Keratinocyte (primary cell): ENCODE data around the gene FGGY. TPM values are rescaled to one million over a fixed set of nuclear protein-coding genes. Genes with fewer than 3 reads are reported as not detected.
A peak's percentile ranks its signal among the peaks of the same experiment; 100 is the strongest.

Experiments
- DNase-seq: peaks from one replicate; pipeline ENCODE4 v3.0.0-alpha.2; 2011; ENCODE audit warnings: low read depth, missing footprints, low spot score
- FAIRE-seq: peaks from 2 replicates; lab custom pipeline; 2011; peaks lifted over from hg19 to GRCh38; lab: Jason Lieb, UNC
- H2AFZ ChIP-seq: 2 replicates; pipeline ENCODE4 v1.6.0; 2012; ENCODE audit warnings: low read length, control low read depth, inconsistent platforms; ENCODE audit not compliant: control insufficient read depth
- H3K27ac ChIP-seq: 2 replicates; pipeline ENCODE4 v1.5.1; 2011; ENCODE audit warnings: low read length; ENCODE audit not compliant: control insufficient read depth, insufficient read depth
- H3K27me3 ChIP-seq: 3 replicates; pipeline ENCODE4 v1.6.0; 2011; ENCODE audit warnings: low read length; ENCODE audit not compliant: control insufficient read depth, insufficient read depth; ENCODE audit errors: extremely low read depth
- H3K36me3 ChIP-seq, 2 experiments: 2 replicates in 1 of 2; 3 replicates in 1 of 2; pipeline ENCODE4 v1.5.1; 2011; ENCODE audit warnings: low read length in 2 of 2, mild to moderate bottlenecking in 1 of 2; ENCODE audit not compliant: control insufficient read depth in 2 of 2, insufficient read depth in 2 of 2; ENCODE audit errors: extremely low read depth in 1 of 2
- H3K4me1 ChIP-seq: 3 replicates; pipeline ENCODE4 v1.5.1; 2011; ENCODE audit warnings: low read length; ENCODE audit not compliant: control insufficient read depth, insufficient read depth; ENCODE audit errors: extremely low read depth
- H3K4me2 ChIP-seq: 3 replicates; pipeline ENCODE4 v1.6.0; 2011; ENCODE audit warnings: low read depth, low read length; ENCODE audit not compliant: control insufficient read depth, insufficient read depth; ENCODE audit errors: extremely low read depth
- H3K4me3 ChIP-seq, 3 experiments: fragments of 200-600 bp in 1 of 3; sonication (generic) in 1 of 3; 2 replicates in 2 of 3; 3 replicates in 1 of 3; pipeline ENCODE4 v1.5.1; 2011 to 2016; ENCODE audit warnings: low read length in 3 of 3, mild to moderate bottlenecking in 3 of 3, control low read depth in 2 of 3, inconsistent platforms in 1 of 3, low read depth in 1 of 3, mixed read lengths in 1 of 3, mixed run types in 1 of 3, moderate library complexity in 1 of 3; ENCODE audit not compliant: control insufficient read depth in 2 of 3, insufficient read depth in 2 of 3; ENCODE audit errors: extremely low read depth in 1 of 3
- H3K79me2 ChIP-seq: 2 replicates; pipeline ENCODE4 v1.6.0; 2012; ENCODE audit warnings: low read length; ENCODE audit not compliant: control insufficient read depth, insufficient read depth
- H3K9ac ChIP-seq: 3 replicates; pipeline ENCODE4 v1.6.0; 2011; ENCODE audit warnings: low read length; ENCODE audit not compliant: control insufficient read depth, insufficient read depth; ENCODE audit errors: extremely low read depth
- H3K9me1 ChIP-seq: 3 replicates; pipeline ENCODE4 v1.6.0; 2011; ENCODE audit warnings: low read length; ENCODE audit not compliant: control insufficient read depth, insufficient read depth; ENCODE audit errors: extremely low read depth
- H3K9me3 ChIP-seq: 2 replicates; pipeline ENCODE4 v1.5.1; 2012; ENCODE audit warnings: low read depth, low read length; ENCODE audit not compliant: control insufficient read depth
- H4K20me1 ChIP-seq: 3 replicates; pipeline ENCODE4 v1.6.0; 2011; ENCODE audit warnings: low read length; ENCODE audit not compliant: control insufficient read depth, insufficient read depth; ENCODE audit errors: extremely low read depth
- CTCF ChIP-seq, 3 experiments: IDR thresholded peaks in 1 of 3; conservative IDR thresholded peaks in 1 of 3; optimal IDR thresholded peaks in 1 of 3; 2 replicates in 2 of 3; 3 replicates in 1 of 3; pipeline versions ENCODE3 to v1.5.1; 2011; ENCODE audit warnings: low read length in 3 of 3, mild to moderate bottlenecking in 3 of 3, moderate library complexity in 2 of 3, control low read depth in 1 of 3, inconsistent platforms in 1 of 3; ENCODE audit not compliant: insufficient read depth in 2 of 3; ENCODE audit errors: extremely low read depth in 1 of 3
- EZH2 ChIP-seq: IDR thresholded peaks from one replicate; pipeline ENCODE4 v1.6.1; 2012; ENCODE audit warnings: inconsistent platforms, mild to moderate bottlenecking, low read length, moderate library complexity
- dilution Hi-C: fragments of 300-500 bp; cut with MboI; formaldehyde crosslinking; loops from one replicate; pipeline ENCODE4 v1.7.0; 2020; ENCODE audit warnings: low sequenced_read_pairs; ENCODE audit not compliant: extremely low pct_ligation_motif_present
- polyA plus RNA-seq, 5 experiments: library from polyadenylated mRNA; depleted of rRNA in 3 of 5; stranded (reverse) in 3 of 5; stranded (forward) in 1 of 5; unstranded in 1 of 5; fragments of >200 nt; gene quantifications; 1 replicate in 1 of 5; 2 replicates in 3 of 5; 3 replicates in 1 of 5; pipeline versions ENCODE4 v1.2.1 to v1.2.3, GENCODE V29; 2011 to 2012; ENCODE audit warnings: missing spikeins in 2 of 5, low read depth in 1 of 5, low replicate concordance in 1 of 5

The FGGY gene
- polyA plus RNA-seq, 1 donor (not counting 4 experiments of a cell fraction or from before 2014, with no cell fraction given) = 16.6 TPM

GRCh38 chr1:59452559-59452958, 155.7 kb downstream of the FGGY start:
- FAIRE-seq (no peak), DNase-seq (no peak)
- Histone ChIP-seq H3K4me1 (peaks cover 20% of the 10 kb centered on the region), H3K79me2 (no peaks in the 10 kb centered on the region), H3K9me3 (no peaks in the 10 kb centered on the region), H3K9me1 (no peaks in the 10 kb centered on the region), H3K9ac (no peak overlapping the region), H3K4me2 (no peak overlapping the region), H2AFZ (no peak overlapping the region), H4K20me1 (no peaks in the 10 kb centered on the region), H3K27ac (no peak overlapping the region), H3K4me3 (no peak overlapping the region), H3K36me3 (no peaks in the 10 kb centered on the region), H3K27me3 (no peaks in the 10 kb centered on the region)
- dilution Hi-C loops = no loop called here
- TF ChIP-seq EZH2 (no peak), CTCF (optimal IDR thresholded peaks at IDR 0.05 in 1 of 3, IDR thresholded peaks at IDR 0.05 in 1 of 3, conservative IDR thresholded peaks at IDR 0.05 in 1 of 3; ENCODE audit: extremely low read depth in 1 of 3, insufficient read depth in 2 of 3, low read length in 3 of 3) (no peak)

GRCh38 chr1:59453297-59453968, 156.5 kb downstream of the FGGY start:
- Histone ChIP-seq H3K79me2 (no peaks in the 10 kb centered on the region), H3K4me3 (no peak overlapping the region), H3K4me1 (peaks cover 20% of the 10 kb centered on the region), H3K27ac (no peak overlapping the region), H3K9me1 (no peaks in the 10 kb centered on the region), H4K20me1 (no peaks in the 10 kb centered on the region), H3K9ac (no peak overlapping the region), H3K4me2 (no peak overlapping the region), H3K27me3 (no peaks in the 10 kb centered on the region), H2AFZ (no peak overlapping the region), H3K36me3 (no peaks in the 10 kb centered on the region), H3K9me3 (no peaks in the 10 kb centered on the region)
- FAIRE-seq = peak; percentile 69
- DNase-seq = no peak
- dilution Hi-C loops = no loop called here
- TF ChIP-seq CTCF (optimal IDR thresholded peaks at IDR 0.05 in 1 of 3, IDR thresholded peaks at IDR 0.05 in 1 of 3, conservative IDR thresholded peaks at IDR 0.05 in 1 of 3; ENCODE audit: extremely low read depth in 1 of 3, insufficient read depth in 2 of 3, low read length in 3 of 3) (no peak), EZH2 (no peak)
